H1 (cell line): ENCODE results near the gene NCOA1. TPM values are rescaled to one million over a fixed set of nuclear protein-coding genes. Genes with fewer than 3 reads are reported as not detected.

Experiments
- CTCF ChIA-PET: fragments of 300-600 bp; sonication (Branson Sonifier 250); formaldehyde crosslinking; loops from one replicate; lab custom pipeline; 2021; ENCODE audit not compliant: partially characterized antibody; lab: Charles Lee
- POLR2A ChIA-PET: fragments of 300-600 bp; sonication (Branson Sonifier 250); formaldehyde crosslinking; loops from one replicate; lab custom pipeline; 2021; ENCODE audit warnings: inconsistent platforms; ENCODE audit not compliant: partially characterized antibody; lab: Charles Lee
- DNase-seq, 2 experiments: peaks; one replicate each; pipeline versions ENCODE4 v3.0.0 to v3.0.0-alpha.2; 2010 to 2022; ENCODE audit warnings: low spot score in 2 of 2, low read depth in 1 of 2, mixed read lengths in 1 of 2
- FAIRE-seq: peaks from 2 replicates; lab custom pipeline; 2011; peaks lifted over from hg19 to GRCh38; lab: Jason Lieb, UNC
- H2AFZ ChIP-seq: 2 replicates; pipeline ENCODE4 v1.8.1; 2012; ENCODE audit warnings: low read length, inconsistent platforms
- H2AK5ac ChIP-seq: 2 replicates; pipeline ENCODE4 v1.6.1; 2013; ENCODE audit warnings: low read depth, low read length
- H2BK120ac ChIP-seq: replicated peaks from 2 replicates; pipeline ENCODE3; 2013; ENCODE audit warnings: low read depth, low read length, inconsistent platforms
- H2BK12ac ChIP-seq: 2 replicates; pipeline ENCODE4 v1.6.1; 2013; ENCODE audit warnings: low read depth, low read length
- H2BK15ac ChIP-seq: 2 replicates; pipeline ENCODE4 v1.6.1; 2013; ENCODE audit warnings: low read length
- H2BK20ac ChIP-seq: 2 replicates; pipeline ENCODE4 v1.6.1; 2013; ENCODE audit warnings: low read length
- H2BK5ac ChIP-seq: 2 replicates; pipeline ENCODE4 v1.6.1; 2013; ENCODE audit warnings: low read depth, low read length
- H3K14ac ChIP-seq: 2 replicates; pipeline ENCODE4 v1.6.1; 2013; ENCODE audit warnings: inconsistent platforms; ENCODE audit not compliant: insufficient read length
- H3K18ac ChIP-seq: 2 replicates; pipeline ENCODE4 v1.6.1; 2013; ENCODE audit warnings: low read length; ENCODE audit errors: extremely low read depth
- H3K23ac ChIP-seq: 2 replicates; pipeline ENCODE4 v1.6.1; 2013; ENCODE audit warnings: inconsistent platforms; ENCODE audit not compliant: insufficient read length
- H3K23me2 ChIP-seq: 2 replicates; pipeline ENCODE4 v1.6.1; 2013; ENCODE audit warnings: low read depth, low read length
- H3K27ac ChIP-seq: 2 replicates; pipeline ENCODE4 v1.6.1; 2011; ENCODE audit warnings: low read depth, low read length, inconsistent platforms
- H3K27me3 ChIP-seq, 4 experiments: replicated peaks in 1 of 4; 1 replicate in 1 of 4; 2 replicates in 3 of 4; pipeline versions ENCODE4 v1.6.1 to v1.8.1; 2011 to 2013; ENCODE audit warnings: low read length in 3 of 4, mild to moderate bottlenecking in 3 of 4, inconsistent platforms in 2 of 4, mixed read lengths in 2 of 4, moderate library complexity in 1 of 4; ENCODE audit not compliant: control insufficient read depth in 3 of 4, insufficient read depth in 3 of 4; ENCODE audit errors: extremely low read depth in 1 of 4
- H3K36me3 ChIP-seq, 4 experiments: 2 replicates each; pipeline versions ENCODE4 v1.6.1 to v1.8.1; 2011 to 2013; ENCODE audit warnings: mild to moderate bottlenecking in 4 of 4, low read length in 3 of 4, moderate library complexity in 2 of 4, control low read depth in 1 of 4, inconsistent platforms in 1 of 4; ENCODE audit not compliant: insufficient read depth in 4 of 4, control insufficient read depth in 2 of 4
- H3K4ac ChIP-seq: replicated peaks from 2 replicates; pipeline ENCODE3; 2013; ENCODE audit warnings: low read length, low read depth, mixed read lengths, inconsistent platforms; ENCODE audit not compliant: insufficient read length
- H3K4me1 ChIP-seq, 4 experiments: replicated peaks in 1 of 4; 1 replicate in 1 of 4; 2 replicates in 3 of 4; pipeline versions ENCODE4 v1.6.1 to v1.8.1; 2011 to 2013; ENCODE audit warnings: low read length in 3 of 4, inconsistent platforms in 2 of 4, mixed read lengths in 1 of 4; ENCODE audit not compliant: insufficient read depth in 4 of 4, control insufficient read depth in 3 of 4
- H3K4me2 ChIP-seq, 2 experiments: 2 replicates each; pipeline versions ENCODE4 v1.6.1 to v1.8.1; 2011 to 2013; ENCODE audit warnings: low read depth in 2 of 2, low read length in 2 of 2, control low read depth in 1 of 2, inconsistent platforms in 1 of 2, mild to moderate bottlenecking in 1 of 2; ENCODE audit not compliant: insufficient read depth in 1 of 2
- H3K4me3 ChIP-seq, 4 experiments: fragments of 200-600, 300-600 bp in 1 of 4; sonication (generic), shearing (Covaris generic), sonication (Bioruptor Twin) in 1 of 4; 2 replicates each; pipeline versions ENCODE4 v1.5.1 to v1.8.1; 2011 to 2016; ENCODE audit warnings: low read length in 4 of 4, low read depth in 3 of 4, control low read depth in 2 of 4, inconsistent platforms in 2 of 4, mild to moderate bottlenecking in 2 of 4, mixed read lengths in 1 of 4, moderate library complexity in 1 of 4; ENCODE audit not compliant: insufficient read depth in 2 of 4; ENCODE audit errors: extremely low read depth in 1 of 4
- H3K56ac ChIP-seq: replicated peaks from 2 replicates; pipeline ENCODE3; 2013; ENCODE audit warnings: low read depth, mild to moderate bottlenecking, mixed read lengths, low read length, inconsistent platforms; ENCODE audit not compliant: insufficient read length
- H3K79me1 ChIP-seq: 2 replicates; pipeline ENCODE4 v1.6.1; 2013; ENCODE audit warnings: low read depth, low read length, control low read depth
- H3K79me2 ChIP-seq, 2 experiments: 2 replicates each; pipeline versions ENCODE4 v1.6.1 to v1.8.1; 2012 to 2013; ENCODE audit warnings: low read length in 2 of 2, mild to moderate bottlenecking in 2 of 2, inconsistent platforms in 1 of 2; ENCODE audit not compliant: insufficient read depth in 2 of 2, control insufficient read depth in 1 of 2
- H3K9ac ChIP-seq, 4 experiments: replicated peaks in 1 of 4; 1 replicate in 1 of 4; 2 replicates in 3 of 4; pipeline versions ENCODE4 v1.6.1 to v1.8.1; 2011 to 2013; ENCODE audit warnings: low read depth in 3 of 4, low read length in 3 of 4, control low read depth in 2 of 4, mild to moderate bottlenecking in 2 of 4, moderate library complexity in 2 of 4, inconsistent platforms in 1 of 4; ENCODE audit errors: extremely low read depth in 1 of 4
- H3K9me3 ChIP-seq, 2 experiments: 2 replicates each; pipeline versions ENCODE4 v1.6.1 to v1.8.1; 2012 to 2013; ENCODE audit warnings: mild to moderate bottlenecking in 2 of 2, moderate library complexity in 2 of 2, control low read depth in 1 of 2, inconsistent platforms in 1 of 2, low read depth in 1 of 2, low read length in 1 of 2, mixed read lengths in 1 of 2; ENCODE audit not compliant: insufficient read depth in 2 of 2
- H4K20me1 ChIP-seq, 2 experiments: replicated peaks in 1 of 2; 2 replicates each; pipeline versions ENCODE3 to v1.8.1; 2011 to 2013; ENCODE audit warnings: inconsistent platforms in 2 of 2, low read length in 2 of 2, mild to moderate bottlenecking in 1 of 2; ENCODE audit not compliant: insufficient read depth in 2 of 2, control insufficient read depth in 1 of 2
- H4K5ac ChIP-seq: 2 replicates; pipeline ENCODE4 v1.6.1; 2013; ENCODE audit warnings: low read length, low read depth, mixed read lengths, inconsistent platforms; ENCODE audit not compliant: insufficient read length
- H4K8ac ChIP-seq: 2 replicates; pipeline ENCODE4 v1.8.0; 2013; ENCODE audit warnings: mild to moderate bottlenecking, moderate library complexity, low read length, inconsistent platforms; ENCODE audit not compliant: insufficient read depth; ENCODE audit errors: extremely low read depth
- H4K91ac ChIP-seq: replicated peaks from 2 replicates; pipeline ENCODE3; 2013; ENCODE audit warnings: low read length, mixed read lengths, inconsistent platforms; ENCODE audit not compliant: insufficient read length
- CHD2 ChIP-seq: IDR thresholded peaks from 2 replicates; pipeline ENCODE4 v1.6.1; 2012; ENCODE audit warnings: low read length, improper control_type of control experiment
- KDM5A ChIP-seq: fragments of 200-600 bp; IDR thresholded peaks from 2 replicates; pipeline ENCODE4 v1.7.1; 2012; ENCODE audit warnings: mild to moderate bottlenecking, low read length, inconsistent platforms, mixed read lengths
- RAD21 ChIP-seq, 2 experiments: IDR thresholded peaks in 1 of 2; conservative IDR thresholded peaks in 1 of 2; 2 replicates each; pipeline ENCODE4 v1.6.1; 2011; ENCODE audit warnings: low read depth in 2 of 2, low read length in 2 of 2, improper control_type of control experiment in 1 of 2, inconsistent platforms in 1 of 2, mild to moderate bottlenecking in 1 of 2, moderate library complexity in 1 of 2
- RNF2 ChIP-seq: fragments of 200-900, 300-1000 bp; sonication (generic); IDR thresholded peaks from 2 replicates; pipeline ENCODE4 v1.7.1; 2016; ENCODE audit warnings: borderline replicate concordance, low read depth, mild to moderate bottlenecking, antibody characterized with exemption, low read length; ENCODE audit not compliant: poor library complexity, severe bottlenecking; ENCODE audit errors: missing control alignments
- SIX5 ChIP-seq: IDR thresholded peaks from 2 replicates; pipeline ENCODE4 v1.6.1; 2011; ENCODE audit warnings: mild to moderate bottlenecking, low read depth, low read length
- ZNF274 ChIP-seq: IDR thresholded peaks from 2 replicates; pipeline ENCODE4 v1.7.0; 2012; ENCODE audit warnings: low read length, borderline replicate concordance; ENCODE audit errors: extremely low read depth
- WGBS, 2 experiments: shearing (Covaris generic) in 1 of 2; methylation state at CpG; one replicate each; pipeline versions ENCODE4 v1.1.6 to v1.1.7; 2013 to 2015; ENCODE audit warnings: low lambda C conversion rate in 2 of 2, mixed read lengths in 2 of 2, inconsistent platforms in 1 of 2, low coverage in 1 of 2, missing lambda C conversion rate in 1 of 2; ENCODE audit not compliant: insufficient replicate concordance in 2 of 2, insufficient coverage in 1 of 2, insufficient read length in 1 of 2; ENCODE audit errors: extremely low coverage in 1 of 2, missing lambda C conversion rate in 1 of 2; 5-methylcytosine and 5-hydroxymethylcytosine counted together
- polyA plus RNA-seq, 7 experiments: library from polyadenylated mRNA; depleted of rRNA in 3 of 7; stranded (reverse) in 5 of 7; unstranded in 2 of 7; fragments of >200 nt in 5 of 7; fragments of 200-250 nt in 2 of 7; gene quantifications; 1 replicate in 5 of 7; 2 replicates in 1 of 7; 4 replicates in 1 of 7; pipeline versions ENCODE4 v1.2.1 to v1.2.3, GENCODE V29; 2011 to 2013; ENCODE audit warnings: missing spikeins in 2 of 7, mixed read lengths in 2 of 7
- total RNA-seq: library from RNA; stranded (reverse); fragmentation: NEBNext Ultra II Directional; extraction: Animal tissue kit (Norgen Biotek cat#: 25700); gene quantifications from 2 replicates; pipeline ENCODE4 v1.2.1, GENCODE V29; 2021
- TF ChIP-seq, protein P1 (sequence below), 3 experiments: IDR thresholded peaks; 1 replicate in 2 of 3; 2 replicates in 1 of 3; pipeline versions ENCODE4 v1.5.1 to v1.6.1; 2011; ENCODE audit warnings: low read length in 3 of 3, mild to moderate bottlenecking in 3 of 3, inconsistent platforms in 2 of 3, low read depth in 1 of 3, moderate library complexity in 1 of 3; ENCODE audit not compliant: insufficient read depth in 1 of 3; ENCODE audit errors: control extremely low read depth in 1 of 3

NCOA1 gene
- total and polyA plus RNA-seq, 2 of the 8 experiments (the other 6 are each of a cell fraction or from before 2014, with no cell fraction given) = 12.8 to 17.9 TPM

DNA sequence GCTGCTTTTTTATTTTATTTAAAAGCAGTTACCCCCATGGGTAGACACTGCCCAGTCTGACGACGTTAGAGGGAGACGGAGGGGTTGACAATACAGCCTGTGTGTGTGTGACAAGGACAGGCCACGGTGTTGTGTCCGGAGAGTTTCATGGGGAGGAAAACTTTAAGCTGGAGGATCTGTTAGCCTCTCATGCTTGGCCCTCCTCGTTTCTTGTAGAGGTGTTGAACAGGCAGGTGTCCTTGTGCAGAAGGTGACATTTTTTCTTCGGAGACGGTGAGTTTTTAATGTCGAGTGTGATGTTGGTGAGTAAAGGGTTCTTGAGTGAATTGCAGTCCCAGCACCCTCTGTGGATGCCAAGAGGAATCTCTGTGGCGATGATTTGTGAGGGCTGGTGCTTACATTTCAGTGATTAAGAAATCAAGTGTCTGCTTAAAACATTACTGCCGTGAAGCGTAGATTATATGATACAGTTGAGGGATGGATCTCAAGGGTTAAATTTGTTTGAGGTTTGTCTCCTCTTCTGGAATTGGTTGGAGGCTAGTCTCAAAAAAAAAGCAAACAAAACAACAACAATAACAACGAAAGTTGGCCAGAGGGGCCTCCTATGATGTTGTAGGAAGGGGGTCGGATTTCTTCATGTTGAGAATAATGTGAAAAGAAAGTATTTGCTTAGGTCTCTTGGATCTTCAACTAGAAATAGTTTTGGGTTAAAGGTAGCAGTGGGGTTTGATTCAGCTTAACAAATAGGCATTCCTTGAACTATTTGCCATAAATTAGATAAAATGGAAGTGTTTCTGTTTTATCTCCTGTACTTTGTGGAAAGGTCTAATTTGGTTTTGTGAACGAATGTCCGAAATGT, 1.6 kb downstream of the NCOA1 start:
- peaks cover 19% of the 10 kb centered on the region for H3K23me2 ChIP-seq
- H2BK12ac ChIP-seq = 0 out of 2 replicates have a peak overlapping the region, but pooled peaks have one; percentile 17
- peak overlapping the region; percentile 59 to 87 (median 78); a peak in 7 of 8 replicates for H3K4me3 ChIP-seq
- peaks cover 6% of the 10 kb centered on the region for H3K79me1 ChIP-seq
- peak overlapping the region; percentile 86 to 97 for H3K4me2 ChIP-seq
- no peak overlapping the region for H3K14ac ChIP-seq
- no peak overlapping the region for H4K91ac ChIP-seq
- H3K79me2 ChIP-seq = peaks cover 0 to 41% of the 10 kb centered on the region in 2 experiments; a peak in 2 of 4 replicates
- H2AFZ ChIP-seq = no peak overlapping the region
- H3K56ac ChIP-seq = no peak overlapping the region
- no peak overlapping the region for H2BK5ac ChIP-seq
- CTCF ChIA-PET = interaction anchor here (0.9 kb wide), 1 partner anchor 249 kb away, joined by 3 read pairs; no protein-coding TSS in a partner anchor
- DNase-seq = no peak
- H2BK20ac ChIP-seq = no peak overlapping the region
- WGBS, 2 experiments = 35% methylated on average over 16 of the region's 16 CpGs; no CpG with 5 or more reads in 1 of the 2 experiments
- no peak overlapping the region for H4K5ac ChIP-seq
- peaks cover 0 to 5% of the 10 kb centered on the region in 2 experiments for H4K20me1 ChIP-seq
- TF ChIP-seq KDM5A (no peak), CHD2 (no peak), RAD21 (IDR thresholded peaks at IDR 0.05 in 1 of 2, conservative IDR thresholded peaks at IDR 0.05 in 1 of 2; ENCODE audit: low read depth in 2 of 2, low read length in 2 of 2) (no peak), ZNF274 (no peak), RNF2 (no peak), SIX5 (no peak)
- TF ChIP-seq, protein P1, sequence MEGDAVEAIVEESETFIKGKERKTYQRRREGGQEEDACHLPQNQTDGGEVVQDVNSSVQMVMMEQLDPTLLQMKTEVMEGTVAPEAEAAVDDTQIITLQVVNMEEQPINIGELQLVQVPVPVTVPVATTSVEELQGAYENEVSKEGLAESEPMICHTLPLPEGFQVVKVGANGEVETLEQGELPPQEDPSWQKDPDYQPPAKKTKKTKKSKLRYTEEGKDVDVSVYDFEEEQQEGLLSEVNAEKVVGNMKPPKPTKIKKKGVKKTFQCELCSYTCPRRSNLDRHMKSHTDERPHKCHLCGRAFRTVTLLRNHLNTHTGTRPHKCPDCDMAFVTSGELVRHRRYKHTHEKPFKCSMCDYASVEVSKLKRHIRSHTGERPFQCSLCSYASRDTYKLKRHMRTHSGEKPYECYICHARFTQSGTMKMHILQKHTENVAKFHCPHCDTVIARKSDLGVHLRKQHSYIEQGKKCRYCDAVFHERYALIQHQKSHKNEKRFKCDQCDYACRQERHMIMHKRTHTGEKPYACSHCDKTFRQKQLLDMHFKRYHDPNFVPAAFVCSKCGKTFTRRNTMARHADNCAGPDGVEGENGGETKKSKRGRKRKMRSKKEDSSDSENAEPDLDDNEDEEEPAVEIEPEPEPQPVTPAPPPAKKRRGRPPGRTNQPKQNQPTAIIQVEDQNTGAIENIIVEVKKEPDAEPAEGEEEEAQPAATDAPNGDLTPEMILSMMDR (IDR thresholded peaks at IDR 0.05; ENCODE audit: control extremely low read depth in 1 of 3, insufficient read depth in 1 of 3, low read depth in 1 of 3, low read length in 3 of 3) = no peak
- TF ChIP-seq, all 59 proteins: peak for 0
- Histone ChIP-seq H3K27ac (no peak overlapping the region), H3K36me3 (no peaks in the 10 kb centered on the region), H2BK120ac (no peak overlapping the region), H2AK5ac (no peak overlapping the region), H3K27me3 (peaks cover 0 to 6% (median 5%) of the 10 kb centered on the region in 4 experiments; a peak in 3 of 7 replicates), H3K9me3 (no peaks in the 10 kb centered on the region), H3K4ac (no peak overlapping the region), H4K8ac (no peak overlapping the region), H2BK15ac (0 out of 2 replicates have a peak overlapping the region, but pooled peaks have one; percentile 8), H3K18ac (no peak overlapping the region), H3K23ac (no peak overlapping the region), H3K4me1 (peaks cover 5 to 16% (median 10%) of the 10 kb centered on the region in 4 experiments; a peak in 6 of 7 replicates), H3K9ac (peak overlapping the region in 2 of 4 experiments; percentile 12 to 20; a peak in 1 of 7 replicates)
- POLR2A ChIA-PET = interaction anchor here (0.5 to 1.9 kb wide), 5 partner anchors 12 to 705 kb away, joined by 3 to 5 read pairs (median 3); no protein-coding TSS in a partner anchor
- FAIRE-seq = no peak
